Fibroblast of gingiva (primary cell): Measurements from ENCODE around the gene GABRA6.
"Not testable (repeated sequence)": the region's sequence is repeated elsewhere in the genome, so short reads cannot be mapped to it uniquely, and the experiment has no call there.

ENCODE experiments used
- DNase-seq: peaks from one replicate; pipeline ENCODE4 v3.0.0-alpha.2; 2011; ENCODE audit warnings: low read depth

Gene GABRA6

DNA sequence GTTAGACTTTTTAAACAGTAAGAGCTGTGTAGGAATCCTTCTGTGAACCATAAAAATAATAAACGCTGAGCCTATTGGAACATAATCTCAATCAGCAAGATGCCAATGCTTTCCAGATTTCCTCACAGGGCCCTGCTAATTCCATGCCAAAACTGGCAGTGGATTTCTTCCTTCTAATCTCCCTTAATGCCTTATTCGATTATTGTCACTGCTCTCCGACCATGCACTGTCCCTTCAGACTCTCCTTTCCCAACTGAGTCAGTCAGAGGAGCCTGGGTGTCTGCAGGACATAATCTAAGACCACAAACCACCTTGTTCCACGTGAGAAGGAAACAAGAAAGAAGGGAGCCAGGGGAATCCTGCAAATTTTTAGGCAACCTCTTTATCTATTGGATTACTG lies at the start of gene GABRA6:
Gene GABRA6, plus strand, starts transcription at position 261 of the 400 bp plus-strand sequence. CDS start 269 bp downstream, outside the sequence.
- no peak for DNase-seq

DNA sequence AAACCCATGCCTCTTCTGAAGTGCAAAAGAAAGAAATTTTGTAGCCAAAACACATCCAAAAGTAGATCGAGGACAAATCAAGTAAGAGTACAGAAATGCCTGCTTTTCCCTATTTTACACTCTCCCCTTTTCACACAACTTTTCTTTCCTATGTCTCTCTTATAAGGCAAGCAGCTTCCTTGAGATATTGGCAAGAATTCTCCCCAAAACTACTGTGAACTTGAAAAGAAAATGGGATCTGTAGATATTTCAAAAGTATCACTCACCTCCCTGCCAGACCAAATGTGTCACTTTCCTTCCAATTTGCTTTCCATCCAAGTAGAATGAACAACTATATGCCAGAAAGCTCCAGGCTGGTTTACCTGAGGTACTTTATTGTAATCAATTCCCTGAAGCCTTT lies 47.9 kb upstream of the GABRA6 start:
- no peak for DNase-seq

DNA sequence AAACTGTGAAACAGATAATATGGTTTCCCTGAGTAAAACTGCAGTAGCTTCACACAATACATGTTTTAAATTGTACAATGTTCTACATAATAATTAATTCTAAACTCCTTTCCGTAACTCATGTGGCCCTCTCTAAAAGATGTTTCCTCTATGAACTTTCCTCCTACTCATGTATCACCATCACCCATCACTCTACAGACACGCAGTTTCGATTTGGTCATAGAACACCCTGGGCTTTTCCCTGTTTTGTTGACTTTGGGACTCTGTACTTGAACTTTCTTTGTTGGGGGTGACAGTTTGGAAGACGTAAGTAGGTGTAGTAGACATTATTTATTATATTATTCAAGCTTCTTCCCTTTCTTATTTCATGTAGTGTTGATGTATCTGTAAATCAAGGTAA lies 44.1 kb upstream of the GABRA6 start:
- DNase-seq, result no peak

DNA sequence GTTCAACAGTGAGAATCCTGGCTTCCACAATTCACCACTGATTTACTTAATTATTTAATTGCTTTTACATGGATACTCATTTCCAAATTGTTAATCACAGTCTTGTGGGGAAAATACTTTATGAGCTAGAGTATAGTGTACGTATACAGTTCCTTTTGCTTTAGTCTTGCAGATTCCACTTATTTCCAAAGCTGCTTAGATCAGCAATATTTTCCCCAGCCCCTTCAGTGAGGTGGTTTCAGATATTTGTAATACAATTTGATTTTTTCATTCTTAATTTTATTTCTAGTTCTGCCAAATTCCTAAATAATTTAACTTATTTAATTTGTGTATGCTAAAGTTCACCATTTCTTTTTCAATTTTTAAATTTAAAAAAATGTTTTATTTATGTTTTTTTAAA lies 40.3 kb upstream of the GABRA6 start:
- DNase-seq, result no peak

DNA sequence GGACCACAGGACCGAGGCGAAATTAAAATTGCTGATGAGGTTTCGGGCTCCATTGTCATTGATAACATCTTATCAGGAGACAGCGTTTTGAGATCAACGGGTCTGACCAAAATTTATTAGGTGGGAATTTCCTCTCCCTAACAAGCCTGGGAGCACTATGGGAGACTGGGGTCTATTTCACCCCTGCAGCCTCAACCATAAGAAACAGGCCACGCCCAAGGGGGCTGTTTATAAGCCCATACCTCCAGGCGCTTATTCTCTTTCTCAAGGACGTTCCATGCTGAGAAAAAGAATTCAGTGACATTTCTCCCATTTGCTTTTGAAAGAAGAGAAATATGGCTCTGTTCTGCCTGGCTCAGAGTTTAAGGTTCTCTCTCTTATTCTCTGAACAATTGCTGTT lies 33.6 kb upstream of the GABRA6 start:
- DNase-seq, result not testable (repeated sequence)

DNA sequence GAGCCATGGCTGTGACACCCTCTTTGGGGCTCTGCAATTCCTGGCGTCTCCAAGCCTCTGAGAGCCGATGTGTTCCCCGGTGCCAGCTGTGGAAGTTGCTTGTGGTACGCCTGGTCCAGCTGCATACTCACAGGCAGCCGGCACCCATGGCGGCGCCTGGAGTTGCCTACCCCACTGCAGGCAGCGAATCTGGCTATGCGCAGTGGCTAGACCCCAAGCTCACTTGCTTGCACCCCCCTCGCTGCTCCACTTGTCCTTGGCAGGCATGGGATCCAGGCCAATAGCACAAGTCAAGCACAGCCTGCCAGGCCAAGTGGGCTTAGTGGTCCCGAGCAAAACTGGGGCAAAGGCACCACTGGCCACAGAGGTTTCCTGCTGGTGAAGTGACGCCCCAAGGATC lies 24.7 kb upstream of the GABRA6 start:
- DNase-seq, result no peak

DNA sequence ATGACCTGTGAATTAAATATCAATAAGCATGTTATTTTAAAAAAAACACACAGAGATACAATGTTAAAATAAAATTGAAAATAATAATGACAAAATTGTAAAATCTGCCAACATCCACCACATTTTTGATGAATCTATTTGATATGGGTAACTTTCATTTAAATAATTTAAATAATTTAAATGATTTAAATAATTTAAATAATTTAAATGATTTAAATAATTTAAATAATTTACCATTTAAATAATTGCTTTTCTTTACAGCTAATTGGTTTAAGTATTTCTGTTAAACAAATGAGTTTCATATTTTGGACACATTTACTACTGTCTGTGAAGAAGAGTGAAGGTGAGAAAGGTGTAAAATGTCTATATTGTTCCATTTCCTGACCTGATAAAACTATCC lies 22.1 kb upstream of the GABRA6 start:
- DNase-seq, result no peak

DNA sequence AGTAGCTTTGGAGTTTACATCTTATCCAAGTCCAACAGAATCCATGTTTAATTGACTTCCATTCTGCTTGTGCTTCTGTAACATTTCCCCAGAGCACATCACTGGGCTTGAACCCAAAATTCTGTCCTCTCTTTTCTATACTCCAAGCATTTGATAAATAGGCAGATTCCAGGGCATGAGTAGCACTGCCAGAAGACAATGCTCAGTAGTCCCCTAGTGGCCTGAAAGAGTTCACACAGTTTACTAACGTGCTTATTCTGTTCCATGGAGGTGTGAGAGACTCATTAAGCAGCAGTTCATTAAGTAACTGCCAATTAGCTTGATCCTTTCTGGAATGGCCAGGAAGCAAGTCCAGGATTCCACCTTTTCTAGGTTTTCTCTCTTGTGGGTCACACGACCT lies 9.4 kb upstream of the GABRA6 start:
- no peak for DNase-seq

DNA sequence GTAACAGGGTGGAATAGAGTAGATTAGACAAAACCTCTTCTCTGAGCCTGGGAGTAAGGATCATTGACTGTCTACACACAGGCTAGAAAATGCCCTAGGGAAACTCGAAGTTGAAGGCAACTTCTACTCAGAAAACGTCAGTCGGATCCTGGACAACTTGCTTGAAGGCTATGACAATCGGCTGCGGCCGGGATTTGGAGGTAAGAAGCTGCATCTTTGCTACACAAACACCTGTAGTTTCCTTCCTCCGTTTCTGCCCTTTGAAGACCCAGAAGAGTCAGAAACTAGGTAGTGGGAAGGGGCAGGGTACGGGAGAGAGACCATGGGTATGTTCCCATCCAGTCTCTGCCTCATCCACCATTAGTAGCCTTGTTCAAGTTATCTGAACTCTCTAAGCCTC lies 628 bp downstream of the GABRA6 start:
- DNase-seq, result no peak

DNA sequence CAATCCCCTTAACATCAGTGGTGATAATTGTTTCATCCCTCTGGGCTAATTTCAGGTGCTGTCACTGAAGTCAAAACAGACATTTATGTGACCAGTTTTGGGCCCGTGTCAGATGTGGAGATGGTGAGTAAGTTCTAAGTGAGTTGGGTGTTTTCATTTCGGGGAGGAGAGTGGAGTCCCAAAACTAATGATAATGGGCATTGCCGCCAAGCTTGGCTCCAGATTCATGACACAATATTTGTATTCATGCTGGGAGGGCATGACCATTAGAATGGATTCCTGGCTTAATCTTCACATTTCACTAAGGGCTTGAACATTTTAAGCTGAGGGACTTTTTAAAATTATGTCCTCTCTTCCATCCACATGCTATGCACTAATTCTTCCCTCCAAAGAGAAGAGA lies 1.4 kb downstream of the GABRA6 start:
- DNase-seq, result no peak

DNA sequence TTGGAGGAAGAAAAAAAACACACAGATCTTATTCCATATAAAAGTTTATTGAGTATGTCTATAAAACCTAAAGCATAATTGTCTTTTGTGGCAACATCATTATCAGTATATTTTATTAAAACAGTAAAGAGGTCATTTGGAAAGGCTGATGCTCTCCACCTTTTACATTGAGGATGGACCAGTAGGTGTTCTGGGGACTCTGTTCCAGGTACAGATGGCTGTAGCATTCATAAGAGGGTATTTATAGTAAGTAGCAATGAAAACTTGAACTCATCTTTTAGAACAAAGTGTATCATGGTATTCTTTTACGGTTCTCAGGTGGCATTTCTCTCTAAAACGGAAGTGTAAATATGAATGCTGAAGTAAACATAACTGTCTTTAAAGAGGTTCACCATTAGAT lies 1.8 kb downstream of the GABRA6 start:
- DNase-seq, result no peak

DNA sequence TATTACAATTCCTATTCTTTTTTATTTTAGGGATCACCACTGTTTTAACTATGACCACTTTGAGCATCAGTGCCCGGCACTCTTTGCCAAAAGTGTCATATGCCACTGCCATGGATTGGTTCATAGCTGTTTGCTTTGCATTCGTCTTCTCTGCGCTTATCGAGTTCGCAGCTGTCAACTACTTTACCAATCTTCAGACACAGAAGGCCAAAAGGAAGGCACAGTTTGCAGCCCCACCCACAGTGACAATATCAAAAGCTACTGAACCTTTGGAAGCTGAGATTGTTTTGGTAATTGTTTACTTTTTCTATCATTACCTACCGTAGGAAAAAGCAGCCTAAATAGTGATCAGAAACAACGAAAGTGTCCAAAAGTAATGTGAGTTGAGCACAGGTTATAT lies 6.4 kb downstream of the GABRA6 start:
- no peak for DNase-seq

DNA sequence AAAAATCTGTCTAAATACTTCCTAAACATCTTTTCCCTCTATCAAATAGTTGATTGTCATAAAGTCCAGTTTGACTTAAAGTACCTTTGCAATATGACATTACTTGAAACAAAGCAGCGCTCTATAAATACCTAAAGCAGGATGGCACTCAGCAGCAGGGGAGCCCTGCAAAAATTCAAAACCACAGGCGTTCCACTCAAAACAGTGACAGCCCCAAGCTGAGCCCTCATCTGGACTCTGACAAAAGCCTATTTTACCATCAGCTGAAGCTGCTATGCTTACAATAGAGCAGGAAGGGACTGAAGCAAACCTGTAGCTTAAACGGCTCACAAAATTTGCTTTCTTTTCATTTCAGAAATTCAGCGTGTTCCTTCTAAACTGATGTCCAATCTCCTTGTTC lies 11.5 kb downstream of the GABRA6 start:
- DNase-seq, result no peak

DNA sequence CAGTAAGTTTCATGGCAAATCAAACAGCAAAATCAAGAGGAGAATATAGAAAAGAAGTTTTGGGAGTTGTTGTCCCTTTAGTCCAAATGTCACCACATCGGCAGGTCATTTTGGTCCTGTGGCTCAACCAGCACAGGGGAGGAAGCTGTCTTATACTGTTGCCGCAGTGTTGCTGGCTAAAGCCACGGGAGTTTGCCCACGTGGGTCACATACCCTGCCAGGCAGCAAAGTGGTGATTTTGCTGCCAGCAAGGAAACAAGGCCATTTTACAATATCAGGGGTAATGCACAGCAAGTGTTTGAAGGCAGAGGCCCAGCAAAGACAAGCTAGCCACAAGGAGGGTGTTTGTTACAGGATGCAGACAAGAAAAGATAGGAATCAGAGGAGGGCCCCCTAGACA lies 14.5 kb downstream of the GABRA6 start:
- DNase-seq, result no peak

DNA sequence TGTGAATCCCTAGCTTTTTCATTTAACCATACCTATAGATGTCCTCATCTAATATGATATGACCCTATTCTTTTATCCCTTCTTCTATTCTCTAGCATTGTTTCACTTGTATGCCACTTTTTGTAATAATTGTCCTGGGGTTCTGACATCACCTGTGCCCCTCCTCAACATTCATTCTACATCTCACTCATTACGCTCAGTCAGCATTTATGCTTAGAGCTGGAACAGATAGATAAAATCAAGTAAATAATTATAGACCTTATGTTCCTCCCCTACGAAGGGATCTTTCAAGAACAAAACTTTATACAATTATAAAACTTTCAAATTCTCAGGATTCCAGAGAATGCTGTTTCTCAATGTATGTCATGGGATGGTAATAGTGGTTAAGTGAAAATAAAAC lies 18.0 kb downstream of the GABRA6 start:
- no peak for DNase-seq

DNA sequence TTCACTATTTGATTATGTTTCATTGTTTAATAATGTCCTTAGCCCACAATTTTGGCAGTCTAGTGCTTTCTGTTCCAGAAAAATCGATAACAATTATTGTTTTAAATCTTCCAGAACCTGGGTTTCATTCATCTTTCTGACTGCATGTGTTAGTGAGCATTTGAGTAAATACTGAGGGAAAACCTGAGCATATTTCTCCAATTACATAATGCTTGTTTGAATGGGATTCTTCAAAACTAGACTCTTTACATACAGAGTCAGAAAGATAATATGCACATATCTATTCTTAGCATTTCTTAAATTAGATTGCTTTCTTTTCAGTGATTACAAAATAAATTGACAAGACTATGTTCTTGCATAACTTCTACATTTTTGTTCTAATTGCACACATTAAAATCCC lies 21.9 kb downstream of the GABRA6 start:
- no peak for DNase-seq

DNA sequence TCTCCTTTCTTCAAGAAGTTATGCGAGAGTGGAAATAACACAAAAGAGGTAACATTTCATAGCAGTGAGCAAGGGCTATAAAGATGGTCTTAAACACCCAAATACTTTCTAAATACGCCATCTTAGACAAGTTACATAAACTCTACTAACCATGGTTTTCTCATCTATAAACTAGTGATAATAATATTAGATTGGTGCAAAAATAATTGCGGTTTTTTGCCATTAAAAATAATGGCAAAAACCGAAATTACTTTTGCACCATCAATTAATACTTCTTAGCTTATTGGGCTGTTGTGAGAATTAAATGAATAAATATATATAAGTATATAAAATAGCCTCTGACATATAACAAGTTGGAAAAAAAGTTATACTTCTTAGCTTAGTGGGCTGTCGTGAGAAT lies 23.7 kb downstream of the GABRA6 start:
- DNase-seq, result no peak

DNA sequence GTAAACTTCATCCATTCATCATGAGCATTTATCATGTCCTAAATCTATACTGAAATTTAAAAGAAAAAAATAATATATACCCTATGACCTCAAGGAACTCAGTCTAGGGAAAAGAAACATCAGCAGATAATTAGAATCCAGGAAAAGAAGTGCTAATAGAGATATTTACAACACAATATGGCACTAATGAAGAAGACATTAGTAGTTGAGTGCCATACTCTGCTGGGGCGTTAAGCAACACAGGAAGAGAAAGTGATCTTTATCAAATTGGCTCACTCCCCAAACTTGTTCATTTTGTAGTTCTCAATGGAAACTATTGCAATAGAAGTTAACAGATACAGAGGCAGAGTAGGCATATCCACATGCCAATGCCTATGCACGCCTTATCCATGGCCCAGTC lies 27.5 kb downstream of the GABRA6 start:
- DNase-seq, result no peak

DNA sequence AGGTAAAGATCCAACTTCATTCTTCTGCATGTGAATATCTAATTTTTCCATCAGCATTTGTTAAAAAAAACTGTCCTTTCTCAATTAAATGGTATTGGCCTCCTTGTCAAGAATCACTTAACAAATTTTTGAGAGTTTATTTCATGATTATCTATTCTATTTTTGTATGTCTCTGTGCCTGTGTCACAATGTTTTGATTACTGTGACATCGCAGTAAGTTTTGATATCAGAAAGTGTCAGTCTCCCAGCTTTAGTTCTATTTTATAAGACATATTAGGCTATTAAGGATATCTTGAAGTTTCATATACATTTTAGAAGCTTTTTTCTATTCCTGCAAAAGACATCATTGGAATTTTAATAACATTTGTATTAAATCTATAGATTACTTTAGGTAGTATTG lies 33.6 kb downstream of the GABRA6 start:
- no peak for DNase-seq

DNA sequence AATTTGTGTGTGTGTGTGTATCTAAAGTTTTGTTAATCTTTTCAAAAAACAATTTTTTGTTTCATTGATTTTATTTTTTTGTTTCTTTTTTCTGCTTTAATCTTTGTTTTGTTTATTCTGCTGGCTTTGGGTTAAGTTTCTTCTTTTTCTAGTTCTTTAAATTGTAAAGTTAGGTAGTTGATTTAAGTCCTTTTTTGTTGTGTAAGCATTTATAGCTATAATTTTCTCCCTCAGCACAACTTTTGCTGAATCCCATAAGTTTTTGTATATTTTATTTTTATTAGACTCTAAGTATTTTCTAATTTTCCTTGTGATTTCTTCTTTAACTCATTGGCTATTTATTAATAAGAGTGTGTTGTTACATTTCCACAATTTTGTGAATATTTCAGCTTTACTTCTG lies 34.9 kb downstream of the GABRA6 start:
- no peak for DNase-seq

DNA sequence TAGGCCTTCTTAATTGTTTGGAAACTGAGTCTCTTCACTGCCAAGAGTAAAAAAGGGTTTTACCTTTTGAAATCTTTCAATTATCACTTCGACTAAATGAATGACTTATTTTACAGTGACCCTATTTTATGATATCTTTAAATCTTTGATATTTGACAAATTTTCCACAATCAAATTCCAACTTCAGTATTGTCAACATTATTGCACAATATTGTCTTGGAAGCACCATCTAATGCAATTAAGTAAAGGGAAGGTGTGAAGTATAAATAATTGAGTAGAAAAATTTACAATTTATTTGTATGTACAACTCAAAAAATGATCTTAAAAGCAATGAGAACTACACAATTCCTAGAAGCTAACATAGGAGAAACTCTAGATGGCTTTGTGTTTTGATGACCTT lies 49.2 kb downstream of the GABRA6 start:
- no peak for DNase-seq

DNA sequence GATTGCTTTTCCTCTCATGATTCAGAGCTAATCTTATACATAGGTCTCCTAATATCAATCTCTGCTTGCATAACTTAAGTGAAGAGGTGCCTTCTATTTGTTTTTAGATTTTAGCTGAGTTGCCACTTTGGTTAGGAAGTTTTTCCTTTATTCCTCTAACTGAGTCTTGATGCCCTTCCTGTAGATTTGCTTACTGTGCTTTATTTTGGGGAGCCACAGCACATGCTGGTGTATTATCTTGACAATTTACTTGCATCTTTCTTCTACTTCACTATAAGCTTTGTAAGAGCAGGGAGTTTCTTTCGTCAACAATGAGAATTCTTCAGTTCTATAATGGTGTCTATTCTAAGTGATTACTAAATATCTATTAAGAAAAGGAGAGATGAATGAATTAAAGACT lies 54.9 kb downstream of the GABRA6 start:
- no peak for DNase-seq

DNA sequence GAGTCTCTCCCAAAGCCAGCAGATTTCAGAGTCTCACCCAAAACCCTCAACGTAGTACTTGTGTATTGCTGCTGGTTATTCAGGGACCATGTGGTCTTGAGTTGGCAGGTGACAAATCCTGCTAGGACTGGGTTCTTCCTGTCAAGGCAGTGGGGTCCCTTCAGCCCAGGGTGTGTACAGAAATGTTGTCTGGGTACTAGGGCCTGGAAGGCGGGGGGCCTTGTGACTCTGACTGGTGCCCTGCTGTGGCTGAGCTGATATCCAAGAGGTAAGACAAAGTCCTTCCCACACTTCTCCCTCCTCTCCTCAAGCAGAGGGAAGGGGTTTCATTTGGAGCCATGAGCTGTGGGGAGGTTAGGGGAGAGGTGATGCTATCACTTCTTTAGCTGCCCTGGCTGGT lies 58.8 kb downstream of the GABRA6 start:
- no peak for DNase-seq

DNA sequence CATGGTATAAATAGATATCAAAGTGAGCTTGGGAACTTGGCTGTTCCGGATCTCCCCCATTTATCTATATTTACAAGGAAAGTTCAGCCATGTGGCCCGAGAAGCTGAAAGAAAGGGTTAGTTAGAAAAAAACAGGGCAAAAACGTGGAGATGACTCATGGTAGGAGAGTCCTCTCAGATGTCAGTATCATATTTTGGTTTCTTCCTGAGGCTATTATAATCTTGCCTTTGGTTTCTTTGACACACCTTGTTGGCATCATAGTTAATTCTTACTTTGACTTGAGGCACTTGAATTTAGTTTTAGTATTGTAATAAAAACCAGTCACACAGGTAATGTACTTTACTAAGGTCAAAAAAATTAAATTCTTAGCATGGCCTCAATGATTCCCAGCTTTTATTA lies 59.9 kb downstream of the GABRA6 start:
- DNase-seq, result no peak

DNA sequence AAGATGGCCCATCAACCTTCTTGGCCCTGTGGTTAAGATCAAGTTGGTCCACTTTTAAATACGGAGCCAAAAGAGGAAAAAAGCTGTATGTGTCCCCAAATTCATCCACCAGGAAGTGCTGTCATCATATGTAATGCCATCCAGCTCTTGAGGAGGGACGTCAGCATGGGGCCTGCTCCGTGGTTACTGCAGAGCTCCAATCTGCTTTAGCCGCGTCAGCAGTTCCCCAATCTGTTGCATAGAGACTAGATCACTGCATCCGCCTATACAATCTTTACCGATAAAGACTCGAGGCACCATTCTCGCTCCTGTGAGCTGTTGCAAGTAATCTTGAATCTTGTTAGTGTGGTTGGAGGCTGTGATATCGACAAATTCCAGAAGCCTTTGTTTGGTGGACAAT lies 65.7 kb downstream of the GABRA6 start:
- no peak for DNase-seq
